Neural progenitor cell (in vitro differentiated cells): ENCODE data around the gene ATXN10.

Experiments used
- CTCF ChIP-seq: fragments of 200-600 bp; sonication (generic); IDR thresholded peaks from 2 replicates; pipeline ENCODE4 v1.5.1; 2017; ENCODE audit warnings: antibody characterized with exemption, mild to moderate bottlenecking
- EZH2 ChIP-seq: fragments of 200-600 bp; sonication (generic); IDR thresholded peaks from 2 replicates; pipeline ENCODE4 v1.6.1; 2017; ENCODE audit warnings: antibody characterized with exemption, mild to moderate bottlenecking, moderate library complexity

GRCh38 chr22:45846952-45847351 lies 175.3 kb downstream of the ATXN10 start:
- TF ChIP-seq EZH2 (no peak), CTCF (no peak)
